Measurements from ENCODE around the gene EFNB1. TPM values are rescaled to one million over a fixed set of nuclear protein-coding genes. Genes with fewer than 3 reads are reported as not detected.

EFNB1 gene
- total RNA-seq, 2 experiments from 2014 or later, result 1.8 to 1.9 TPM

GRCh38 chrX:68839771-68840170 lies 10.9 kb downstream of the EFNB1 start:
- H3K4me1 ChIP-seq (ENCODE audit: insufficient read depth, low read length, poor library complexity, severe bottlenecking), result no peaks in the 10 kb centered on the region
- BruUV-seq (replicated peaks), result no TSS peak
- no peak for TF ChIP-seq EZH2phosphoT487 (IDR thresholded peaks at IDR 0.05; ENCODE audit: borderline replicate concordance, low read depth, low read length)
- TF ChIP-seq CTCF (conservative IDR thresholded peaks at IDR 0.05; ENCODE audit: low read length), result no peak
- H4K20me1 ChIP-seq (ENCODE audit: insufficient read depth, low read length), result no peaks in the 10 kb centered on the region
- H3K9me2 ChIP-seq (ENCODE audit: insufficient read depth, low read length), result no peaks in the 10 kb centered on the region
- ChIA-PET POLR2A (no interaction called here), CTCF (ENCODE audit: unreplicated experiment) (no interaction called here)
- intact Hi-C loops (cut with micrococcal nuclease; ENCODE audit: unreplicated experiment), result no loop called here
- no peak overlapping the region for H3K4me3 ChIP-seq (ENCODE audit: low read depth, low read length, poor library complexity, severe bottlenecking)
- no peaks in the 10 kb centered on the region for H3K9me3 ChIP-seq (ENCODE audit: low read length)
- H3K79me2 ChIP-seq (ENCODE audit: insufficient read depth, low read depth, low read length), result no peaks in the 10 kb centered on the region
- no peak overlapping the region for H3K27ac ChIP-seq (ENCODE audit: low read depth, low read length, poor library complexity, severe bottlenecking)
- no peak overlapping the region for H2AFZ ChIP-seq (ENCODE audit: low read length)
- H3K4me2 ChIP-seq (ENCODE audit: low read length), result no peak overlapping the region
- H3K36me3 ChIP-seq (ENCODE audit: insufficient read depth, low read length), result no peaks in the 10 kb centered on the region
- no peak for DNase-seq (ENCODE audit: low spot score)

- no peak for DNase-seq (ENCODE audit: low spot score)
- no peak overlapping the region for H3K4me2 ChIP-seq (ENCODE audit: low read length)
- ChIA-PET POLR2A (no interaction called here), CTCF (ENCODE audit: unreplicated experiment) (no interaction called here)
- no peak overlapping the region for H3K27ac ChIP-seq (ENCODE audit: low read depth, low read length, poor library complexity, severe bottlenecking)
- H2AFZ ChIP-seq (ENCODE audit: low read length), result no peak overlapping the region
- TF ChIP-seq EZH2phosphoT487 (IDR thresholded peaks at IDR 0.05; ENCODE audit: borderline replicate concordance, low read depth, low read length), result no peak
- TF ChIP-seq CTCF (conservative IDR thresholded peaks at IDR 0.05; ENCODE audit: low read length), result no peak
- no peaks in the 10 kb centered on the region for H3K4me1 ChIP-seq (ENCODE audit: insufficient read depth, low read length, poor library complexity, severe bottlenecking)
- intact Hi-C loops (cut with micrococcal nuclease; ENCODE audit: unreplicated experiment), result no loop called here
- no TSS peak for BruUV-seq (replicated peaks)
- no peaks in the 10 kb centered on the region for H3K9me3 ChIP-seq (ENCODE audit: low read length)
- H3K36me3 ChIP-seq (ENCODE audit: insufficient read depth, low read length), result no peaks in the 10 kb centered on the region
- H3K79me2 ChIP-seq (ENCODE audit: insufficient read depth, low read depth, low read length), result no peaks in the 10 kb centered on the region
- no peaks in the 10 kb centered on the region for H4K20me1 ChIP-seq (ENCODE audit: insufficient read depth, low read length)
- no peaks in the 10 kb centered on the region for H3K9me2 ChIP-seq (ENCODE audit: insufficient read depth, low read length)
- H3K4me3 ChIP-seq (ENCODE audit: low read depth, low read length, poor library complexity, severe bottlenecking), result no peak overlapping the region
Measured at GRCh38 chrX:68840256-68840655, 11.4 kb downstream of the EFNB1 start.

GRCh38 chrX:68841251-68842049 lies 12.6 kb downstream of the EFNB1 start:
- POLR2A ChIA-PET, result no interaction called here
- CTCF ChIA-PET (ENCODE audit: unreplicated experiment), result no interaction called here
- Histone ChIP-seq H3K79me2 (ENCODE audit: insufficient read depth, low read depth, low read length) (no peaks in the 10 kb centered on the region), H2AFZ (ENCODE audit: low read length) (no peak overlapping the region), H3K36me3 (ENCODE audit: insufficient read depth, low read length) (no peaks in the 10 kb centered on the region), H3K9me2 (ENCODE audit: insufficient read depth, low read length) (no peaks in the 10 kb centered on the region), H3K9me3 (ENCODE audit: low read length) (no peaks in the 10 kb centered on the region), H3K4me3 (ENCODE audit: low read depth, low read length, poor library complexity, severe bottlenecking) (no peak overlapping the region), H3K27ac (ENCODE audit: low read depth, low read length, poor library complexity, severe bottlenecking) (no peak overlapping the region), H3K4me2 (ENCODE audit: low read length) (no peak overlapping the region), H3K4me1 (ENCODE audit: insufficient read depth, low read length, poor library complexity, severe bottlenecking) (no peaks in the 10 kb centered on the region), H4K20me1 (ENCODE audit: insufficient read depth, low read length) (no peaks in the 10 kb centered on the region)
- TF ChIP-seq CTCF (conservative IDR thresholded peaks at IDR 0.05; ENCODE audit: low read length) (no peak), EZH2phosphoT487 (IDR thresholded peaks at IDR 0.05; ENCODE audit: borderline replicate concordance, low read depth, low read length) (no peak)
- BruUV-seq (replicated peaks), result no TSS peak
- intact Hi-C loops (cut with micrococcal nuclease; ENCODE audit: unreplicated experiment), result no loop called here
- DNase-seq (ENCODE audit: low spot score), result no peak

Measured in OCI-LY7 (cell line).